ENCODE data around the gene CD160. TPM values are rescaled to one million over a fixed set of nuclear protein-coding genes. Genes with fewer than 3 reads are reported as not detected.
"Not testable (repeated sequence)": the region's sequence is repeated elsewhere in the genome, so short reads cannot be mapped to it uniquely, and the experiment has no call there.

The CD160 gene
- total and polyA plus RNA-seq, 2 of the 13 experiments (the other 11 are each of a cell fraction or from before 2014, with no cell fraction given): 0.09 TPM; not detected in 1

DNA sequence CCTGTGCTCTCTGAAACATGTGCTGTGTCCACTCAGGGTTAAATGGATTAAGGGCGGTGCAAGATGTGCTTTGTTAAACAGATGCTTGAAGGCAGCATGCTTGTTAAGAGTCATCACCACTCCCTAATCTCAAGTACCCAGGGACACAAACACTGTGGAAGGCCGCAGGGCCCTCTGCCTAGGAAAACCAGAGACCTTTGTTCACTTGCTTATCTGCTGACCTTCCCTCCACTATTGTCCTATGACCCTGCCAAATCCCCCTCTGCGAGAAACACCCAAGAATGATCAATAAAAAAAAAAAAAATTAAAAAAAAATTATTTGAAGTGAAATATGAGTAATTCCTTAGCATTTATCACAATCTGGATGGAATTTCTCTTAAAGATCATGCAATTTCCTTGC, 45.8 kb downstream of the CD160 start:
- DNase-seq (ENCODE audit: low spot score); H3K4me3 ChIP-seq (replicated peaks in 1 of 3; ENCODE audit: insufficient read depth in 1 of 3, low read depth in 2 of 3, low read length in 3 of 3); FAIRE-seq; H3K27ac ChIP-seq (ENCODE audit: extremely low read length, insufficient read depth, low read length); ATAC-seq; H4K20me1 ChIP-seq (ENCODE audit: insufficient read depth, low read length); intact Hi-C loops (cut with micrococcal nuclease; ENCODE audit: unreplicated experiment); CTCF ChIA-PET (ENCODE audit: low intra/inter-chr PET ratio, low total read pairs); H3K27me3 ChIP-seq (ENCODE audit: control insufficient read depth in 1 of 2, insufficient read depth in 2 of 2, low read length in 2 of 2); H3K36me3 ChIP-seq (replicated peaks in 1 of 2; ENCODE audit: control insufficient read depth in 1 of 2, insufficient read depth in 2 of 2, low read length in 2 of 2); H2AFZ ChIP-seq (ENCODE audit: low read length); H3K79me2 ChIP-seq (ENCODE audit: insufficient read depth, low read length); H3K9me3 ChIP-seq (ENCODE audit: low read length); BruUV-seq (replicated peaks); H3K9ac ChIP-seq (ENCODE audit: insufficient read depth, low read depth, low read length); TF ChIP-seq SOX6, SOX13 (IDR thresholded peaks at IDR 0.05): not testable (repeated sequence)
- in situ Hi-C loops (cut with HindIII; ENCODE audit: extremely low pct_ligation_motif_present, low pct_unique_long_range_greater_than_20kb): loop anchor here (10.0 kb wide), 1 partner anchor 60 kb away; the partner anchor contains the start of genes POLR3C and RNF115
- WGBS (ENCODE audit: low lambda C conversion rate): 0% methylated on average over 2 of the region's 3 CpGs
- POLR2A ChIA-PET: interaction anchor here (0.8 kb wide), 1 partner anchor 19 kb away, joined by 4 read pairs; no protein-coding TSS in a partner anchor
- peak; percentile 46 for TF ChIP-seq SOX6 (CRISPR knock-in tag; IDR thresholded peaks at IDR 0.05)
- 0 out of 2 replicates have a peak, but pooled peaks have one; percentile 58 for TF ChIP-seq BCL6 (CRISPR knock-in tag; IDR thresholded peaks at IDR 0.05)
- TF ChIP-seq SOX13 (CRISPR knock-in tag; conservative IDR thresholded peaks at IDR 0.05 in 1 of 2, IDR thresholded peaks at IDR 0.05 in 1 of 2): peak in 1 of 2 experiments; percentile 52; a peak in 2 of 4 replicates
- Histone ChIP-seq H3K4me2 (ENCODE audit: low read depth, low read length) (peak overlapping the region; percentile 12; the same call in 1 of the 2 replicates), H3K4me1 (ENCODE audit: insufficient read depth, low read length) (peaks cover 20% of the 10 kb centered on the region)

DNA sequence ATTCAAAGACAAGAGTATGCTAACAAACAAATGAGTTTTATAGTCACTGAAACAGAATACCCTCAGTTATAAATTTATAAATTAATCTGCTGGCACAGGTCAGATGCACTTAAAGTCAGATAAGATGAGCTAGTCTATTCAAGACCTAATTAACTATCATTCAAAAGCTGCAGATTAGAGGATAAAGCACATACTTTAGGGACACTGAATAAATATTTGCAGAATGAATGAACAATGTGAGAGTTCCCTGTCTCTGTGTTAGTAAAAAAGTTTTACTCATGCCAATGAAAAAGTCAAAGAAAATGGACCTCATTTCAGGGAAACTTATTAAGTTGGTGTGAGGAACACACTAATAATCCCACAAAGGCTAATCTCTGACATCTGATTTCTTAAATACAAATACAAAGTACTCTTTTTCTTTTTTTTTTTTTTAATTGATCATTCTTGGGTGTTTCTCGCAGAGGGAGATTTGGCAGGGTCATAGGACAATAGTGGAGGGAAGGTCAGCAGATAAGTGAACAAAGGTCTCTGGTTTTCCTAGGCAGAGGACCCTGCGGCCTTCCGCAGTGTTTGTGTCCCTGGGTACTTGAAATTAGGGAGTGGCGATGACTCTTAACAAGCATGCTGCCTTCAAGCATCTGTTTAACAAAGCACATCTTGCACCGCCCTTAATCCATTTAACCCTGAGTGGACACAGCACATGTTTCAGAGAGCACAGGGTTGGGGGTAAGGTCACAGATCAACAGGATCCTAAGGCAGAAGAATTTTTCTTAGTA, 46.5 kb downstream of the CD160 start:
- intact Hi-C loops (cut with micrococcal nuclease; ENCODE audit: unreplicated experiment); H3K9ac ChIP-seq (ENCODE audit: insufficient read depth, low read depth, low read length); FAIRE-seq; H3K36me3 ChIP-seq (replicated peaks in 1 of 2; ENCODE audit: control insufficient read depth in 1 of 2, insufficient read depth in 2 of 2, low read length in 2 of 2); BruUV-seq (replicated peaks); H4K20me1 ChIP-seq (ENCODE audit: insufficient read depth, low read length); H3K4me3 ChIP-seq (replicated peaks in 1 of 3; ENCODE audit: insufficient read depth in 1 of 3, low read depth in 2 of 3, low read length in 3 of 3); H3K79me2 ChIP-seq (ENCODE audit: insufficient read depth, low read length); CTCF ChIA-PET (ENCODE audit: low intra/inter-chr PET ratio, low total read pairs); H3K27me3 ChIP-seq (ENCODE audit: control insufficient read depth in 1 of 2, insufficient read depth in 2 of 2, low read length in 2 of 2); H2AFZ ChIP-seq (ENCODE audit: low read length); H3K9me3 ChIP-seq (ENCODE audit: low read length): not testable (repeated sequence)
- Histone ChIP-seq H3K4me2 (ENCODE audit: low read depth, low read length) (peak overlapping the region; percentile 12; the same call in 1 of the 2 replicates), H3K27ac (ENCODE audit: extremely low read length, insufficient read depth, low read length) (peak overlapping the region; percentile 13), H3K4me1 (ENCODE audit: insufficient read depth, low read length) (peaks cover 20% of the 10 kb centered on the region)
- 13% methylated on average over 4 of the region's 5 CpGs for WGBS (ENCODE audit: low lambda C conversion rate)
- peak; percentile 46 for ATAC-seq
- DNase-seq (ENCODE audit: low spot score): peak; percentile 32
- TF ChIP-seq SOX5 (CRISPR knock-in tag; IDR thresholded peaks at IDR 0.05; ENCODE audit: borderline replicate concordance) (0 out of 2 replicates have a peak, but pooled peaks have one; percentile 12), BCL6 (CRISPR knock-in tag; IDR thresholded peaks at IDR 0.05) (peak; percentile 15; the same call in 1 of the 2 replicates)
- in situ Hi-C loops (cut with HindIII; ENCODE audit: extremely low pct_ligation_motif_present, low pct_unique_long_range_greater_than_20kb): loop anchor here (10.0 kb wide), 1 partner anchor 59 kb away; the partner anchor contains the start of genes POLR3C and RNF115
- POLR2A ChIA-PET: interaction anchor here (0.8 kb wide), 1 partner anchor 18 kb away, joined by 4 read pairs; no protein-coding TSS in a partner anchor

DNA sequence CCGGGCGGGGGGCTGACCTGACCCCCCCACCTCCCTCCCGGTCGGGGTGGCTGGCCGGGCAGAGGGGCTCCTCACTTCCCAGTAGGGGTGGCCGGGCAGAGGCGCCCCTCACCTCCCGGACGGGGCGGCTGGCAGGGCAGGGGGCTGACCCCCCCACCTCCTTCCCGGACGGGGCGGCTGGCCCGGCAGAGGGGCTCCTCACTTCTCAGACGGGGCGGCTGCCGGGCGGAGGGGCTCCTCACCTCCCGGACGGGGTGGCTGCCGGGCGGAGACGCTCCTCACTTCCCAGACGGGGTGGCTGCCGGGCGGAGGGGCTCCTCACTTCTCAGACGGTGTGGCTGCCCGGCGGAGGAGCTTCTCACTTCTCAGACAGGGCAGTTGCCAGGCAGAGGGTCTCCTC, 47.6 kb downstream of the CD160 start:
- H3K9ac ChIP-seq (ENCODE audit: insufficient read depth, low read depth, low read length); H4K20me1 ChIP-seq (ENCODE audit: insufficient read depth, low read length); H3K9me3 ChIP-seq (ENCODE audit: low read length); BruUV-seq (replicated peaks); H2AFZ ChIP-seq (ENCODE audit: low read length); DNase-seq (ENCODE audit: low spot score); H3K4me3 ChIP-seq (replicated peaks in 1 of 3; ENCODE audit: insufficient read depth in 1 of 3, low read depth in 2 of 3, low read length in 3 of 3); H3K27ac ChIP-seq (ENCODE audit: extremely low read length, insufficient read depth, low read length); ATAC-seq; intact Hi-C loops (cut with micrococcal nuclease; ENCODE audit: unreplicated experiment); POLR2A ChIA-PET; CTCF ChIA-PET (ENCODE audit: low intra/inter-chr PET ratio, low total read pairs); H3K79me2 ChIP-seq (ENCODE audit: insufficient read depth, low read length); H3K4me2 ChIP-seq (ENCODE audit: low read depth, low read length); H3K27me3 ChIP-seq (ENCODE audit: control insufficient read depth in 1 of 2, insufficient read depth in 2 of 2, low read length in 2 of 2); FAIRE-seq: not testable (repeated sequence)
- Histone ChIP-seq H3K36me3 (replicated peaks in 1 of 2; ENCODE audit: control insufficient read depth in 1 of 2, insufficient read depth in 2 of 2, low read length in 2 of 2) (peaks cover 5 to 12% of the 10 kb centered on the region in 2 experiments; a peak in 4 of 5 replicates), H3K4me1 (ENCODE audit: insufficient read depth, low read length) (peaks cover 18% of the 10 kb centered on the region)
- no CpG with 5 or more reads among the region's 29 CpGs for WGBS (ENCODE audit: low lambda C conversion rate)
- in situ Hi-C loops (cut with HindIII; ENCODE audit: extremely low pct_ligation_motif_present, low pct_unique_long_range_greater_than_20kb): loop anchor here (10.0 kb wide), 1 partner anchor 58 kb away; the partner anchor contains the start of genes POLR3C and RNF115
